Neural progenitor cell (in vitro differentiated cells): ENCODE data around the gene SH3D21. TPM values are rescaled to one million over a fixed set of nuclear protein-coding genes. Genes with fewer than 3 reads are reported as not detected.

Experiments used
- DNase-seq: peaks from one replicate; pipeline ENCODE4 v3.0.0-alpha.2; 2016; ENCODE audit warnings: low spot score
- H2AFZ ChIP-seq: fragments of 200-600 bp; sonication (generic); replicated peaks from 2 replicates; pipeline ENCODE4 v1.6.1; 2016; ENCODE audit warnings: antibody characterized with exemption
- H3F3A ChIP-seq: fragments of 200-600 bp; sonication (generic); 2 replicates; pipeline ENCODE4 v1.6.1; 2016; ENCODE audit warnings: antibody characterized with exemption, low read depth
- H3K27ac ChIP-seq: fragments of 200-600 bp; sonication (generic); 2 replicates; pipeline ENCODE4 v1.5.1; 2016; ENCODE audit warnings: mild to moderate bottlenecking
- H3K27me3 ChIP-seq: fragments of 200-600 bp; sonication (generic); 2 replicates; pipeline ENCODE4 v1.6.1; 2016; ENCODE audit warnings: mild to moderate bottlenecking, moderate library complexity
- H3K36me3 ChIP-seq: fragments of 200-600 bp; sonication (generic); 2 replicates; pipeline ENCODE4 v1.5.1; 2016
- H3K4me1 ChIP-seq: fragments of 200-600 bp; sonication (generic); 2 replicates; pipeline ENCODE4 v1.6.1; 2016; ENCODE audit warnings: mixed run types
- H3K4me2 ChIP-seq: fragments of 200-600 bp; sonication (generic); 2 replicates; pipeline ENCODE4 v1.6.1; 2016
- H3K4me3 ChIP-seq: fragments of 200-600 bp; sonication (generic); 2 replicates; pipeline ENCODE4 v1.5.1; 2016
- H3K79me2 ChIP-seq: fragments of 200-600 bp; sonication (generic); 2 replicates; pipeline ENCODE4 v1.6.1; 2016; ENCODE audit warnings: low read depth
- H3K9ac ChIP-seq: fragments of 200-600 bp; sonication (generic); 2 replicates; pipeline ENCODE4 v1.6.1; 2016
- H3K9me3 ChIP-seq: fragments of 200-600 bp; sonication (generic); 2 replicates; pipeline ENCODE4 v1.5.1; 2016; ENCODE audit warnings: low read depth
- H4K20me1 ChIP-seq: fragments of 200-600 bp; sonication (generic); 2 replicates; pipeline ENCODE4 v1.6.1; 2016; ENCODE audit warnings: low read depth
- H3K27ac Mint-ChIP-seq: 3 replicates; pipeline ENCODE4 v1.8.0; 2021; ENCODE audit warnings: mixed read lengths
- H3K27me3 Mint-ChIP-seq: 2 replicates; pipeline ENCODE4 v1.8.0; 2022; ENCODE audit warnings: low read depth, mild to moderate bottlenecking, inconsistent platforms, moderate library complexity, mixed read lengths; ENCODE audit not compliant: insufficient read depth
- H3K36me3 Mint-ChIP-seq: 3 replicates; pipeline ENCODE4 v1.8.0; 2021; ENCODE audit warnings: mixed read lengths
- H3K4me1 Mint-ChIP-seq: 3 replicates; pipeline ENCODE4 v1.8.0; 2021; ENCODE audit warnings: mixed read lengths
- H3K4me3 Mint-ChIP-seq: 3 replicates; pipeline ENCODE4 v1.8.0; 2021; ENCODE audit warnings: mild to moderate bottlenecking, moderate library complexity, mixed read lengths
- H3K9me3 Mint-ChIP-seq: 3 replicates; pipeline ENCODE4 v1.8.0; 2020; ENCODE audit warnings: mixed read lengths
- CTCF ChIP-seq: fragments of 200-600 bp; sonication (generic); IDR thresholded peaks from 2 replicates; pipeline ENCODE4 v1.5.1; 2017; ENCODE audit warnings: antibody characterized with exemption, mild to moderate bottlenecking
- EZH2 ChIP-seq: fragments of 200-600 bp; sonication (generic); IDR thresholded peaks from 2 replicates; pipeline ENCODE4 v1.6.1; 2017; ENCODE audit warnings: antibody characterized with exemption, mild to moderate bottlenecking, moderate library complexity
- EZH2phosphoT487 ChIP-seq: fragments of 200-600 bp; sonication (generic); IDR thresholded peaks from 2 replicates; pipeline ENCODE4 v1.6.1; 2017; ENCODE audit warnings: antibody characterized with exemption
- total RNA-seq: library from RNA; depleted of rRNA; stranded (reverse); fragments of >200 nt; gene quantifications from 2 replicates; pipeline ENCODE4 v1.2.3, GENCODE V29; 2015; ENCODE audit warnings: low replicate concordance

Gene SH3D21
- total RNA-seq, 1 donor from 2014 or later, result 6.1 TPM

DNA sequence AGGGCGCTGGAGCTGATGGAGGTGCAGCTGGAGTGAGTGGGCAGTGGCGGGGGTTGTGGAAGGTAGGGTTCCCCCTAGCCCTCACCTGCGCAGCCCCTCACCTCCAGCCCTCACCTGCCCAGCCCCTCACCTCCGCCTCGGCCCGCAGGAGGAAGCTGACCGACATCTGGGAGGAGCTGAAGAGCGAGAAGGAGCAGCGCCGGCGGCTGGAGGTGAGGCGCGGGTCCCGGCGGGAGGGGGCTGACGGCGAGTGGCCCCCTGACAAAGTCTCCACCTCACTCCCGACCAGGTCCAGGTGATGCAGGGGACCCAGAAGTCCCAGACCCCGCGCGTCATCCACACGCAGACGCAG, 14.6 kb downstream of the SH3D21 start:
- Histone ChIP-seq H2AFZ (no peak overlapping the region), H3K27me3 (peaks cover 67% of the 10 kb centered on the region), H3K4me2 (peak overlapping the region; percentile 95), H3F3A (peaks cover 32% of the 10 kb centered on the region), H3K4me1 (peaks cover 23% of the 10 kb centered on the region), H3K27ac (no peak overlapping the region), H4K20me1 (peaks cover 28% of the 10 kb centered on the region), H3K36me3 (no peaks in the 10 kb centered on the region), H3K79me2 (no peaks in the 10 kb centered on the region), H3K9me3 (no peaks in the 10 kb centered on the region), H3K4me3 (peak overlapping the region; percentile 78), H3K9ac (no peak overlapping the region)
- H3K9me3 Mint-ChIP-seq, result no peaks in the 10 kb centered on the region
- H3K36me3 Mint-ChIP-seq, result peaks cover 8% of the 10 kb centered on the region
- peaks cover 22% of the 10 kb centered on the region for H3K4me1 Mint-ChIP-seq
- DNase-seq, result no peak
- H3K27me3 Mint-ChIP-seq, result peaks cover 12% of the 10 kb centered on the region
- no peak overlapping the region for H3K27ac Mint-ChIP-seq
- peak overlapping the region; percentile 71 for H3K4me3 Mint-ChIP-seq
- TF ChIP-seq CTCF (no peak), EZH2 (no peak), EZH2phosphoT487 (no peak)

GRCh38 chr1:36321119-36321951, 15.2 kb downstream of the SH3D21 start:
- peaks cover 32% of the 10 kb centered on the region for H3F3A ChIP-seq
- H3K4me3 ChIP-seq, result peak overlapping the region; percentile 78
- H2AFZ ChIP-seq, result no peak overlapping the region
- Mint-ChIP-seq H3K9me3 (no peaks in the 10 kb centered on the region), H3K4me3 (peak overlapping the region; percentile 81), H3K27ac (peak overlapping the region; percentile 69), H3K27me3 (peaks cover 12% of the 10 kb centered on the region), H3K36me3 (peaks cover 6% of the 10 kb centered on the region), H3K4me1 (peaks cover 25% of the 10 kb centered on the region)
- peak; percentile 89 for DNase-seq
- H3K27me3 ChIP-seq, result peaks cover 67% of the 10 kb centered on the region
- no peaks in the 10 kb centered on the region for H3K79me2 ChIP-seq
- peaks cover 23% of the 10 kb centered on the region for H3K4me1 ChIP-seq
- H3K27ac ChIP-seq, result no peak overlapping the region
- no peaks in the 10 kb centered on the region for H3K9me3 ChIP-seq
- H3K9ac ChIP-seq, result no peak overlapping the region
- H4K20me1 ChIP-seq, result peaks cover 28% of the 10 kb centered on the region
- no peaks in the 10 kb centered on the region for H3K36me3 ChIP-seq
- H3K4me2 ChIP-seq, result peak overlapping the region; percentile 95
- no peak for TF ChIP-seq CTCF
- no peak for TF ChIP-seq EZH2phosphoT487
- TF ChIP-seq EZH2, result no peak

DNA sequence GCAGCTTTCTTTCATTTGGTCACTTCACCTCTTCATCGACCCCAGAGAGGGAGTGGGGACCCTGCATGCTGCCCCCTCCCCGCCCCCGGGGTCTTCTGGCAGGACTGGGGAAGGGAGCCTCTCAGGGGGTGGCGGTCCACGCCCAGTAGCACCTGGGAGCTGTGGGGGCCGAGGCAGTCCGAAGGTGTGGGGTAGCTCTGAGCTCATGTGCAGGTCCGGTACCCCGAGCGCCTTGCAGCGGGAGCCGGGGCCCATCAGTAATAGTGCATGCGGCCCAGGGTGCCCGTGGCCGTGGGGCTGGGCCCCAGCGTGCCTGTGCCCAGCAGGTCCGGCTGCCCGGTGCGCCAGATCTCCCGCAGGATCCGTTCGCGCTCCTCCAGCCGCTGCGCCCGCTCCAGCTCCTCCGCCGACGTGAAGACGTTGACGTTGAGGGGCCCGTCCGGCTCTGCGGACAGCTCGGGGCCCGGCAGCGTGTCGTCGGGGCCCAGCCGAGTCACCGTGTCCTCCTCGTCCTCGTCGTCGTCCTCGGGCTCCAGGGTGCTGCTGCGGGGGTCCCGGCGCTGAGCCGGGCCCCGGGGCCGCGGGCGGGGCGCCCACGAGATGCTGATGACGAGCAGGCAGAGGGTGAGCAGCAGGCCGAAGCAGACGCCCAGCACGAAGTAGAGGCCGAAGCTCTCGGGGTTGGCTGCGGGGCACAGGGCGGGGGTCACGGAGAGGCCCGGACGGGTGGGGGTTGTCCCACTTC, 16.0 kb downstream of the SH3D21 start:
- Mint-ChIP-seq H3K9me3 (no peaks in the 10 kb centered on the region), H3K36me3 (peaks cover 6% of the 10 kb centered on the region), H3K27me3 (peaks cover 12% of the 10 kb centered on the region), H3K4me1 (peaks cover 25% of the 10 kb centered on the region), H3K4me3 (peak overlapping the region; percentile 83), H3K27ac (no peak overlapping the region)
- H3K9ac ChIP-seq, result no peak overlapping the region
- DNase-seq, result peak; percentile 52
- H3K4me3 ChIP-seq, result peak overlapping the region; percentile 78
- H3K9me3 ChIP-seq, result no peaks in the 10 kb centered on the region
- H3K36me3 ChIP-seq, result no peaks in the 10 kb centered on the region
- no peak overlapping the region for H2AFZ ChIP-seq
- H3F3A ChIP-seq, result peaks cover 32% of the 10 kb centered on the region
- peaks cover 28% of the 10 kb centered on the region for H4K20me1 ChIP-seq
- H3K4me1 ChIP-seq, result peaks cover 23% of the 10 kb centered on the region
- peak overlapping the region; percentile 95 for H3K4me2 ChIP-seq
- H3K27ac ChIP-seq, result no peak overlapping the region
- TF ChIP-seq EZH2, result peak; percentile 86
- no peak for TF ChIP-seq CTCF
- TF ChIP-seq EZH2phosphoT487, result peak; percentile 74
- peaks cover 67% of the 10 kb centered on the region for H3K27me3 ChIP-seq
- H3K79me2 ChIP-seq, result no peaks in the 10 kb centered on the region
